Endothelial cell of umbilical vein (primary cell): ENCODE results near the gene NRXN3. TPM values are rescaled to one million over a fixed set of nuclear protein-coding genes. Genes with fewer than 3 reads are reported as not detected.

Experiments used
- BruUV-seq: library from RNA; stranded (reverse); fragments of 400-500 nt; replicated peaks from 2 replicates; lab custom pipeline; 2021; lab: Mats Ljungman, UMichigan
- CTCF ChIA-PET: fragments of 300-600, 350-600 bp; sonication (Branson Sonifier 250); formaldehyde crosslinking; loops from one replicate; lab custom pipeline; 2021; ENCODE audit warnings: antibody characterized with exemption, inconsistent platforms; lab: Charles Lee
- POLR2A ChIA-PET: fragments of 300-600, 350-600 bp; sonication (Branson Sonifier 250); formaldehyde crosslinking; loops from one replicate; lab custom pipeline; 2021; ENCODE audit warnings: antibody characterized with exemption, inconsistent platforms; lab: Charles Lee
- DNase-seq: peaks from one replicate; pipeline ENCODE4 v3.0.0-alpha.2; 2011; ENCODE audit warnings: low read depth, low spot score
- FAIRE-seq: peaks from 2 replicates; lab custom pipeline; 2011; peaks lifted over from hg19 to GRCh38; lab: Jason Lieb, UNC
- H2AFZ ChIP-seq: 2 replicates; pipeline ENCODE4 v1.6.0; 2012; ENCODE audit warnings: low read depth, low read length, control low read depth, inconsistent platforms
- H3K27ac ChIP-seq: 2 replicates; pipeline ENCODE4 v1.5.1; 2011; ENCODE audit warnings: low read depth, mild to moderate bottlenecking, control low read depth, low read length, moderate library complexity; ENCODE audit not compliant: insufficient read depth
- H3K27me3 ChIP-seq, 2 experiments: 2 replicates each; pipeline versions ENCODE4 v1.6.0 to v1.6.1; 2011; ENCODE audit warnings: low read length in 2 of 2, mixed read lengths in 1 of 2; ENCODE audit not compliant: control insufficient read depth in 2 of 2, insufficient read depth in 2 of 2
- H3K36me3 ChIP-seq, 2 experiments: 2 replicates in 1 of 2; 3 replicates in 1 of 2; pipeline ENCODE4 v1.5.1; 2011; ENCODE audit warnings: low read length in 2 of 2, mild to moderate bottlenecking in 1 of 2, moderate library complexity in 1 of 2; ENCODE audit not compliant: control insufficient read depth in 2 of 2, insufficient read depth in 2 of 2; ENCODE audit errors: extremely low read depth in 1 of 2
- H3K4me1 ChIP-seq: 3 replicates; pipeline ENCODE4 v1.5.1; 2011; ENCODE audit warnings: mild to moderate bottlenecking, low read length; ENCODE audit not compliant: control insufficient read depth, insufficient read depth; ENCODE audit errors: extremely low read depth
- H3K4me2 ChIP-seq: 2 replicates; pipeline ENCODE4 v1.6.1; 2011; ENCODE audit warnings: low read length, control low read depth, mixed read lengths; ENCODE audit not compliant: insufficient read depth
- H3K4me3 ChIP-seq, 3 experiments: fragments of 200-600 bp in 1 of 3; sonication (generic), shearing (Covaris generic) in 1 of 3; replicated peaks in 1 of 3; 2 replicates each; pipeline ENCODE4 v1.5.1; 2011 to 2016; ENCODE audit warnings: control low read depth in 3 of 3, low read length in 3 of 3, mild to moderate bottlenecking in 2 of 3, inconsistent platforms in 1 of 3, low read depth in 1 of 3, moderate library complexity in 1 of 3; ENCODE audit not compliant: insufficient read depth in 1 of 3
- H3K79me2 ChIP-seq: 2 replicates; pipeline ENCODE4 v1.6.0; 2012; ENCODE audit warnings: low read length, inconsistent platforms; ENCODE audit not compliant: control insufficient read depth, insufficient read depth
- H3K9ac ChIP-seq: replicated peaks from 2 replicates; pipeline ENCODE3; 2011; ENCODE audit warnings: low read length, control low read depth; ENCODE audit not compliant: insufficient read depth; ENCODE audit errors: extremely low read depth
- H3K9me1 ChIP-seq: replicated peaks from 3 replicates; pipeline ENCODE4 v1.6.0; 2011; ENCODE audit warnings: mild to moderate bottlenecking, low read length; ENCODE audit not compliant: control insufficient read depth, insufficient read depth; ENCODE audit errors: extremely low read depth
- H3K9me3 ChIP-seq: replicated peaks from 2 replicates; pipeline ENCODE4 v1.5.1; 2012; ENCODE audit warnings: low read length, inconsistent platforms; ENCODE audit not compliant: control insufficient read depth, insufficient read depth
- H4K20me1 ChIP-seq: replicated peaks from 2 replicates; pipeline ENCODE3; 2011; ENCODE audit warnings: mild to moderate bottlenecking, low read length; ENCODE audit not compliant: control insufficient read depth, insufficient read depth; ENCODE audit errors: extremely low read depth
- CTCF ChIP-seq, 2 donors: IDR thresholded peaks; 1 replicate in 1 of 2; 2 replicates in 1 of 2; pipeline ENCODE4 v1.5.1; 2011; ENCODE audit warnings: low read length in 2 of 2, mild to moderate bottlenecking in 2 of 2, moderate library complexity in 2 of 2, control low read depth in 1 of 2, inconsistent platforms in 1 of 2, low read depth in 1 of 2; ENCODE audit not compliant: insufficient read depth in 1 of 2; ENCODE audit errors: extremely low read depth in 1 of 2
- EZH2 ChIP-seq: IDR thresholded peaks from 2 replicates; pipeline ENCODE4 v1.6.1; 2012; ENCODE audit warnings: borderline replicate concordance, low read depth, mild to moderate bottlenecking, moderate library complexity, low read length, inconsistent platforms; ENCODE audit not compliant: severe bottlenecking
- FOS ChIP-seq: IDR thresholded peaks from 2 replicates; pipeline ENCODE4 v1.6.1; 2011; ENCODE audit warnings: mild to moderate bottlenecking, low read length, moderate library complexity, borderline replicate concordance; ENCODE audit not compliant: insufficient read depth
- GATA2 ChIP-seq: IDR thresholded peaks from 2 replicates; pipeline ENCODE4 v1.7.0; 2011; ENCODE audit warnings: low read depth, mild to moderate bottlenecking, moderate library complexity, mixed read lengths, low read length; ENCODE audit not compliant: insufficient read length, insufficient read depth
- JUN ChIP-seq: IDR thresholded peaks from 2 replicates; pipeline ENCODE4 v1.6.1; 2011; ENCODE audit warnings: borderline replicate concordance, low read depth; ENCODE audit not compliant: insufficient read length, insufficient read depth
- MAX ChIP-seq: IDR thresholded peaks from 2 replicates; pipeline ENCODE4 v1.6.1; 2011; ENCODE audit not compliant: insufficient read depth, insufficient read length
- MYC ChIP-seq: IDR thresholded peaks from one replicate; pipeline ENCODE4 v1.6.1; 2011; ENCODE audit warnings: mild to moderate bottlenecking, low read depth, low read length
- POLR2A ChIP-seq: IDR thresholded peaks from 2 replicates; pipeline ENCODE4 v1.6.1; 2012; ENCODE audit warnings: low read depth, mild to moderate bottlenecking, control low read depth, low read length
- POLR2AphosphoS5 ChIP-seq: IDR thresholded peaks from 2 replicates; pipeline ENCODE4 v1.6.1; 2012; ENCODE audit warnings: low read depth, mild to moderate bottlenecking, control low read depth, low read length, moderate library complexity; ENCODE audit not compliant: insufficient read depth
- dilution Hi-C: fragments of 300-500 bp; cut with MboI; formaldehyde crosslinking; loops from one replicate; pipeline ENCODE4 v1.15.0; 2019; ENCODE audit warnings: low sequenced_read_pairs; ENCODE audit not compliant: extremely low pct_ligation_motif_present
- intact Hi-C: fragments of 100-400 bp; cut with micrococcal nuclease; formaldehyde crosslinking; loops from one replicate; pipeline ENCODE4 v1.10.0; 2022
- polyA plus RNA-seq, 4 experiments: library from polyadenylated mRNA; depleted of rRNA in 3 of 4; stranded (reverse) in 3 of 4; unstranded in 1 of 4; fragments of >200 nt; gene quantifications; 2 replicates each; pipeline versions ENCODE4 v1.2.1 to v1.2.3, GENCODE V29; 2011 to 2012; ENCODE audit warnings: missing spikeins in 1 of 4
- total RNA-seq: library from RNA; stranded (reverse); gene quantifications from 2 replicates; pipeline ENCODE4 v1.2.3, GENCODE V29; 2021

The NRXN3 gene
- total and polyA plus RNA-seq, 2 donors (not counting 3 experiments of a cell fraction or from before 2014, with no cell fraction given) = 0.72 to 4.2 TPM

DNA sequence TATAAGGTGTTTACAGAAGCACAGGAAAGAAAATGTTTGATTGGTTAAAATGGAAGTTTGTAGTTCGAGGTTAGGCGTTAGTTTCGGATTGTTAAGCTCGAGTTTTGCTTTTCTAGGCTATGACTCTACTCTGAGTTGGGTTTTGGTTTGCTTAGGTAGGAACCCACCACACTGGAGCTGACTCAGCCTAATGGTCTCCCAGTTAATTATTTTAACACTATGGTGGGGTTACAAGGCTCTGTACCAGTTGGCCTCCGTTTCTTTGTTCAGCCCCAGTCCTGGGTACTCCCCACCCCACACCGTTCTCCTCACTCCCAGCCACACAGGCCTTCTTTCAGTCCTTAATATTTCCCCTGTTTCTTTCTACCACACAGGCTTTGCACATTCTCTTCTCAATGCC is 583.9 kb downstream of the NRXN3 start:
- Histone ChIP-seq H3K27me3 (no peaks in the 10 kb centered on the region), H3K27ac (no peak overlapping the region), H3K4me3 (no peak overlapping the region), H3K79me2 (no peaks in the 10 kb centered on the region), H3K4me1 (no peaks in the 10 kb centered on the region), H4K20me1 (no peaks in the 10 kb centered on the region), H3K9me3 (no peaks in the 10 kb centered on the region), H3K36me3 (no peaks in the 10 kb centered on the region), H3K9me1 (no peaks in the 10 kb centered on the region), H2AFZ (no peak overlapping the region), H3K9ac (no peak overlapping the region), H3K4me2 (no peak overlapping the region)
- intact Hi-C loops = no loop called here
- CTCF ChIA-PET = no interaction called here
- TF ChIP-seq CTCF (IDR thresholded peaks at IDR 0.05; ENCODE audit: extremely low read depth in 1 of 2, insufficient read depth in 1 of 2, low read depth in 1 of 2, low read length in 2 of 2) = no peak
- no peak for TF ChIP-seq MAX
- TF ChIP-seq JUN = no peak
- TF ChIP-seq POLR2AphosphoS5 = no peak
- no peak for TF ChIP-seq FOS
- TF ChIP-seq POLR2A = no peak
- no peak for TF ChIP-seq EZH2
- no peak for TF ChIP-seq MYC
- TF ChIP-seq GATA2 = no peak
- BruUV-seq = no TSS peak
- POLR2A ChIA-PET = no interaction called here
- dilution Hi-C loops = no loop called here
- FAIRE-seq = no peak
- no peak for DNase-seq
